HG02938 (cell line): ENCODE data around the gene FAM168A.

Experiments used
- ATAC-seq: cut with Tn5 transposase; IDR thresholded peaks from one replicate; pipeline ENCODE4 v1.9.1; 2021; ENCODE audit warnings: mild to moderate bottlenecking, moderate library complexity; ENCODE audit not compliant: unreplicated experiment

The FAM168A gene

GRCh38 chr11:73520353-73521061 lies 77.4 kb downstream of the FAM168A start:
- no peak for ATAC-seq

DNA sequence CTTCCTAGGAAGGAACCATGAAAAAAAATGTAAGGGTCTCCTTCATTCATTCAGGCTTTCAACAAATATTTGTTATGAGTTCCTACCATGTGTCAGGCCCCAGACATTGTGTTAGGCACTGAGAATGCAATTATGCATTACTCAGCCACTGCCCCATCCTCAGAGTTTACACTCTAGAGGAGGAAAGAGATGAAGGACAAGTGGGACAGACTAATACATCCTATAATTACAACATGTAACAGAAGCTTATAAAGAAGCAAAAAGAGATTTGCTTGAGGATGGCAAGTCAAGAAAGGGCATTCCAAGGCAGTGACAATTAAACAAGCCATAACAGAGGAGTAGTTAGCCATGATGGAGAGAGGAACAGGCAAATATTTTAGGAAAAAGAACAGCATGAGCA lies 78.6 kb downstream of the FAM168A start:
- no peak for ATAC-seq

DNA sequence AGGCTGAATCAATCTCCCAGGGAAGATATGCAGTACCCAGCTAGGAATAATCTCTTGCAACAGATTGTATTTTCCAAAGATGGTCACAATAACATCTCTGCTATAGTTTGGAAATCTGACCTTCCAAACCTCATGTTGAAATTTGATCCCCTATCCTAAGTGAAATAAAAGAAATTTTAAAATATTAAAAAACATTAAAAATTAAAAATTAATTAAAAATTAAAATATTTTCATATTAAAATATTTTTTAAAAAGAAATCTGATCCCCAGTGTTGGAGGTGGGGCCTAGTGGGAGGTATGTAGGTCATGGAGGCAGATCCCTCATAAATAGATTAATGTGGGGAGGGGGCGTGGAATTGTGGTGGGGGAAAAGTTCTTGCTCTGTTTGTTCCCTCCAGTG lies 79.7 kb downstream of the FAM168A start:
- ATAC-seq = no peak

DNA sequence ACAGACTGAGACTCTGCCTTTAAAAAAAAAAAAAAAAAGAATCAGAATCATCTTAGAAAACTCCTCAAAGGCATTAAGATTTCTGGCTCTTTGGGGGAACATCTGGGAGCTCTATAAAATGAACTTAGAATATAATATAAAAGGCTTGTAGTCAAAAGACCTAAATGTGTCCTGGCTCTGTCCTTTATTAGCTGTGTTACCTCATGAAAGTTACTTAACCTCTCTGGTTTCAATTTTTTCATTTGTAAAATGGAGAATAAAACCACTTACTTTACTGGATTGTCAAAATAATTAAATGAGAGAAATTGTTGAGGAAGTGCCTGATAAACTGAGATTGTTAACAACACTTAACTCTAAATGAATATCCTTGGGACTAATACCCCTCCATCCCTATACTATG lies 81.8 kb downstream of the FAM168A start:
- ATAC-seq = no peak

- ATAC-seq = no peak
Observed at GRCh38 chr11:73513707-73514106, 84.2 kb downstream of the FAM168A start.

GRCh38 chr11:73510877-73511276 lies 87.0 kb downstream of the FAM168A start:
- no peak for ATAC-seq

DNA sequence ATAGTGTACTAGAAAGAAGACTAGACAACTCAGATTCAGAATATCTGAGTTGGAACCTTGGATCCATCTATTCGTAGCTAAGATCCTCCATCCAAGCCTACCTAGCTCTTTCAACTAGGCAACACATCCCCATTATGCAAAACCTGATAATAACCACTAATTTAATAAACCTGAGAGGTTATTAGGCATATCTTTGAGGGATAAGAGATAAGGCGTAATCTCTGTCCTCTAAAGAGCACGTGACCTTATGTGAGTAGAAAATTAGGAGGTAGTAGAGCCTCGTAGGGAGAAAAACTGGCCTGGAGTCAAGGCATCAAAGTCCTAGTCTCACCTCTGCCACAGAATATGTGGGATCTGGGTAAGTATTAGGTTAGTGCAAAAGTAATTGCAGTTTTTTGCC lies 87.8 kb downstream of the FAM168A start:
- no peak for ATAC-seq

- ATAC-seq = no peak
Observed at GRCh38 chr11:73509188-73509587, 88.7 kb downstream of the FAM168A start.

GRCh38 chr11:73508243-73509176 lies 89.4 kb downstream of the FAM168A start:
- ATAC-seq = no peak

DNA sequence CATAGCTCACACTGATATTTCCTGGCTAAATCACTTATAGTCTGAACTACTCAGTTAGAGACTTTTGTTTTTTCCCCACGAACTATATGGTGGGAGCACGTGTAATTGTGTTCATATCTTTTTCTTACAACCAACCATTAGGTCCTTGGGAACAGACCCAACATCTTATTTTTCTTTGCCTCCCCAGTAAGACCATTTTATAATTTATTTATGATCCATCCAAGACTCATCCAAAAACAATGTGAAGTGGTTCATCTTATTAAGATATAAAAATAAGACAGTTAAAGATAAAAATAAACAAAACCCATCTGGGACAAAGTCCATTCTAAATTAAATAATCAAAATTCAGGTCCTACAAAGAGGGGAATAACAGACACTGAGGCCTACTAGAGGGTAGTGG lies 90.8 kb downstream of the FAM168A start:
- no peak for ATAC-seq

- no peak for ATAC-seq
Observed at GRCh38 chr11:73506038-73506437, 91.9 kb downstream of the FAM168A start.

- ATAC-seq = no peak
Observed at GRCh38 chr11:73498343-73498742, 99.6 kb downstream of the FAM168A start.

DNA sequence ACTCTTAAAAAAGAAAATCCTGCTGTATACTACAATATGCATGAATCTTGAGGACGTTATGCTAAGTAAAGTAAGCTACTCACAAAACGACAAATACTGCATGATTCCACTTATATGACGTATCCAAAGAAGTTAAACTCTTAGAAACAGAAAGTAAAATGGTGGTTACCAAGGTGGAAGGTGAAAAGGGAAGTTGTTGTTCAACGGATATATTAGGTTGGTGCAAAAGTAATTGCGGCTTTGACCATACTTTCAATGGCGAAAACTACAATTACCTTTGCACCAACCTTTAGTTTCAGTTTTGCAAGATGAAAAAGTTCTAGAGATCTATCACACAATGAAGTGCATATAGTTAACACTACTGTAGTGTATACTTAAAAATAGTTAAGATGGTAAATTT lies 101.8 kb downstream of the FAM168A start:
- ATAC-seq = no peak

DNA sequence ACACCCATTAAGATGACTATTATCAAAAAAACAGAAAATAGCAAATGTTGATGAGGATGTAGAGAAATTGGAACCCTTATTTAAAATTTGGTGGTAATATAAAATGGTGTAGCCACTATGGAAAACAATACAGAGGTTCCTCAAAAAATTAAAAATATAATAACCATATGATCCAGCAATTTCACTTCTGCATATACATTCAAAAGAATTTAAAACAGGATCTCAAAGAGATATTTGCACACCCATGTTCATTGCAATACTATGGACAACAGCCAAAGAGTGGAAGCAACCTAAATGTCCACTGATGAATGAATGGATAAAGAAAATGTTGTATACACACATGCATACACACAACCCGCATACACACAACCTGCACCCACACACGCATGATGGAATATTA lies 102.2 kb downstream of the FAM168A start:
- ATAC-seq = no peak

- no peak for ATAC-seq
Observed at GRCh38 chr11:73493956-73494598, 103.8 kb downstream of the FAM168A start.

GRCh38 chr11:73481626-73482025 lies 116.3 kb downstream of the FAM168A start:
- ATAC-seq = no peak

DNA sequence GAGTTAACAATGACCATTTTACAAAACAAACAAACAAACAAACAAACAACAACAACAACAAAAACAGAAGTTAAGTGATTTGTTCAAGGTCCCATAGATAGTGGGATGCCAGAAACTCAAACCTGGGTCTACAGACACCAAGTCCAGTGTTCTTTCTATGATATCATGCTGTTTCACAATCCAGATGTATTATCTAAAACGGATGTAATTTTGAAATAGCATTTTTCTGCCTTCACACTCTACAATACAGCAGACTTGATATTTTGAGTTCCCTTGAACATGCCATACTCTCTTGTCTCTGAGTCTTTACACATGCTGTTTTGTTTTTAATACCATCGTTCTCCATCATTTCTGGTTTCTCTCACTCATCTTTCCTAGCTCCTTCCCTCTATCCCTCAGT lies 117.2 kb downstream of the FAM168A start:
- ATAC-seq = no peak

GRCh38 chr11:73478737-73479347 lies 119.1 kb downstream of the FAM168A start:
- ATAC-seq = no peak

DNA sequence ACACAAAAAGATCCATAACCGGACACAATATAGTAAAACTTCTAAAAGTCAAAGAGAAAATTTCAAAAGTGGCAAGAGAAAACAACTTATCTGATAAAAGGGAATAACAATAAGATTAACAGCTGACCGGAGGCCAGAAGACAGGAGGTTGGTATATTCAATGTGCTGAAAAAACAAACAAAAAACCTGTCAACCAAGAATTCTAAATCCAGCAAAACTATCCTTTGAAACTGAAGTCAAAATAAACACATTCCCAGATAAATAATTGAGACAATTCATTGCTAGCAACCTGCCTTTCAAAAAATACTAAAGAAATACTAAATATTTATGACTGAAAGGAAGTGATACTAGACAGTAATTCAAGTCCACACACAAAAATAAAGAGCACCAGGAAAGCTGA lies 120.4 kb downstream of the FAM168A start:
- ATAC-seq = no peak

DNA sequence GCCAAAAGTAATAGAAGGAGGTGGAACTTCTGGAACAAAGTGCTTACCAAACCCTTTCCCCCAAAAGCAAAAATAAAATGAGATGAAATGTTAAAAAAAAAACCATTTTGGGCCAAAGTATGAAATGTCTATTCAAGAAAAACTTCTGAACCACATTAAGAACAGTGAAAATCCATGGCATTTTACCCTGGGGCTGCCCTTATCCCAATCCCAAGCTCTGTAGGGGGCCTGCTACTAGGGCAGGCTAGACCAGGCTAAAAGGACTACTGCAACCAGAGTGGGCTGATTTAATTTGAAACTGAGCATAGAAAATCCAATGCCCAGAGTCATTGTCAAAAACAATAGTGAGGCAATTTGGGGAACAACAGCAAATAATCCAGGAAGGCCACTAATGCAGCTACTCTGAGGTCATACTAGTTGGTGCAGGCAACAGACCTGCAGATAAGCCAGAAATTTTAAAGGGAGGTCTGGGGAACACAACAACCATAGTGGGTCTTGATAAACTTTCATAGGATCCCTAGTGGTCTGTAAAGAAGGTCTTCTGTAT lies 122.3 kb downstream of the FAM168A start:
- no peak for ATAC-seq

GRCh38 chr11:73473252-73473651 lies 124.7 kb downstream of the FAM168A start:
- ATAC-seq = no peak
